WI38 (cell line): Measurements from ENCODE around the gene CDC42SE2.
"Not testable (repeated sequence)": the region's sequence is repeated elsewhere in the genome, so short reads cannot be mapped to it uniquely, and the experiment has no call there.

Experiments
- H3K4me3 ChIP-seq: 2 replicates; pipeline ENCODE4 v1.5.1; 2011; ENCODE audit warnings: low read depth, mild to moderate bottlenecking, control low read depth, low read length
- TF ChIP-seq, protein P1 (sequence below): IDR thresholded peaks from 2 replicates; pipeline ENCODE4 v1.5.1; 2012; ENCODE audit warnings: low read depth, mild to moderate bottlenecking, control low read depth, low read length

The CDC42SE2 gene

DNA sequence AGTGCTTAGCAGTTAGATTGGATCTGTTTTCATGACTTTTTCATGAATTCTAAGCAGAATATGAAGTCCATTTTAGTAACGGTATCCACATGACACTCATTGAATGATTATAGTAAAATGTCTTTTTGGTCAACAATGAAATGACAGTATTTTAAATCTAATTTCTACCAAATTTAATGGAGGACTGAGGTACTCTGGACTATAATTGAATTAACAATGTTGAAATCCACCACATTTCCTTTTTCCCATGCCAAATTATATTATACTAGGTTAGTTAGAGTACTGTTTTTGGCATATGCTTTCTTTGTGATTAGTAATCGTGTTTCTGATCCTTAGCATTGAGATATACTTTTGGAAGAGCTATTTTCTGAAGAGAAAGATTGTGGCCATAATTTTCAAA lies 40.6 kb downstream of the CDC42SE2 start:
- TF ChIP-seq, protein P1, sequence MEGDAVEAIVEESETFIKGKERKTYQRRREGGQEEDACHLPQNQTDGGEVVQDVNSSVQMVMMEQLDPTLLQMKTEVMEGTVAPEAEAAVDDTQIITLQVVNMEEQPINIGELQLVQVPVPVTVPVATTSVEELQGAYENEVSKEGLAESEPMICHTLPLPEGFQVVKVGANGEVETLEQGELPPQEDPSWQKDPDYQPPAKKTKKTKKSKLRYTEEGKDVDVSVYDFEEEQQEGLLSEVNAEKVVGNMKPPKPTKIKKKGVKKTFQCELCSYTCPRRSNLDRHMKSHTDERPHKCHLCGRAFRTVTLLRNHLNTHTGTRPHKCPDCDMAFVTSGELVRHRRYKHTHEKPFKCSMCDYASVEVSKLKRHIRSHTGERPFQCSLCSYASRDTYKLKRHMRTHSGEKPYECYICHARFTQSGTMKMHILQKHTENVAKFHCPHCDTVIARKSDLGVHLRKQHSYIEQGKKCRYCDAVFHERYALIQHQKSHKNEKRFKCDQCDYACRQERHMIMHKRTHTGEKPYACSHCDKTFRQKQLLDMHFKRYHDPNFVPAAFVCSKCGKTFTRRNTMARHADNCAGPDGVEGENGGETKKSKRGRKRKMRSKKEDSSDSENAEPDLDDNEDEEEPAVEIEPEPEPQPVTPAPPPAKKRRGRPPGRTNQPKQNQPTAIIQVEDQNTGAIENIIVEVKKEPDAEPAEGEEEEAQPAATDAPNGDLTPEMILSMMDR, result no peak
- no peak overlapping the region for H3K4me3 ChIP-seq

DNA sequence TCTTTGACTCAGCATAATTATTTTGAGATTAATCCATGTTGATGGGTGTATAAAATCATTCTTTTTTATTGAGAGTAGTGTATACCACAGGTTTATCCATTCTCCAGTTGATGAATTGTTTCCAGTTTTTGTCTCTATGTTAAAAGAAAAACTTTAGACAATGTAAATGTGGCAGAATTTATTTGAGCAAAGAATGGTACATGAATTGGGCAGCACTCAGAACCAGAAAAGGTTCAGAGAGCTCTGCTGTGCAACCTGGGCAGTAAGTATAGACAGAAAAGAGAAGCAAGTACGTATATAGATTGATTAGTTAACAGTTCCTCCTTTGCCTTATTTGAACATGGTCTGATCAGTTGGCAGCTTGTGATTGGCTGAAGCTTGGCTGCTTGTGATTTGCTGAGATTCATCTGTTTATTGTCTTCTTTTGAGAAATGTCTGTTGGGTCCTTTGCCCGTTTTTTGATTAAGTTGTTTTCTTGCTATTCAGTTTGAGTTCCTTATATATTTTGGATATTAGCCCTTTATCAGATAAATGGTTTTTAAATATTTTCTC lies 41.4 kb downstream of the CDC42SE2 start:
- TF ChIP-seq, protein P1, result no peak
- H3K4me3 ChIP-seq, result no peak overlapping the region

DNA sequence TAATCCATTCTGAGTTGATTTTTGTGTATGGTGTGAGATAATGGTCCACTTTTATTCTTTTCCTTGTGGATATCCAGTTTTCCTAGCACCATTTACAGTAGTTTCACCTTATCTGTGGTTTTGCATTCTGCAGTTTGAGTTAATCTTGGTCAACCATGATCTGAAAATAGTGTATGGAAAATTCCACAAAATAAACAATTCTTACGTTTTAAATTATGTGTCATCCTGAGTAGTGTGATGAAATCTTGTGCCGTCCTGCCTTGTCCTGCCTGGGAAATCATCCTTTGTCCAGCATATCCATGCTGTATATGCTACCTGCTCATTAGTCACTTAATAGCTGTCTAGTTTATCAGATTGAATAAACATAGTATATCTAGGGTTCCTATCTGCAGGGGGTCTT lies 42.1 kb downstream of the CDC42SE2 start:
- TF ChIP-seq, protein P1, result no peak

DNA sequence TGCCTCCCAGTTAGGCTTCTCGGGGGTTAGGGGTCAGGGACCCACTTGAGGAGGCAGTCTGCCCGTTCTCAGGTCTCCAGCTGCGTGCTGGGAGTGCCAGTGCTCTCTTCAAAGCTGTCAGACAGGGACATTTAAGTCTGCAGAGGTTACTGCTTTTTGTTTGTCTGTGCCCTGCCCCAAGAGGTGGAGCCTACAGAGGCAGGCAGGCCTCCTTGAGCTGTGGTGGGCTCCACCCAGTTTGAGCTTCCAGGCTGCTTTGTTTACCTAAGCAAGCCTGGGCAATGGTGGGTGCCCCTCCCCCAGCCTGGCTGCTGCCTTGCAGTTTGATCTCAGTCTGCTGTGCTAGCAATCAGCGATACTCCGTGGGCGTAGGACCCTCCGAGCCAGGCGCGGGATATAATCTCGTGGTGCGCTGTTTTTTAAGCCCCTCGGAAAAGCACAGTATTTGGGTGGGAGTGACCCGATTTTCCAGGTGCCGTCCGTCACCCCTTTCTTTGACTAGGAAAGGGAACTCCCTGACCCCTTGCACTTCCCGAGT lies 48.5 kb downstream of the CDC42SE2 start:
- H3K4me3 ChIP-seq, result not testable (repeated sequence)

More for the DNA sequence above, 42.1 kb downstream of the CDC42SE2 start:
- H3K4me3 ChIP-seq, result no peak overlapping the region

DNA sequence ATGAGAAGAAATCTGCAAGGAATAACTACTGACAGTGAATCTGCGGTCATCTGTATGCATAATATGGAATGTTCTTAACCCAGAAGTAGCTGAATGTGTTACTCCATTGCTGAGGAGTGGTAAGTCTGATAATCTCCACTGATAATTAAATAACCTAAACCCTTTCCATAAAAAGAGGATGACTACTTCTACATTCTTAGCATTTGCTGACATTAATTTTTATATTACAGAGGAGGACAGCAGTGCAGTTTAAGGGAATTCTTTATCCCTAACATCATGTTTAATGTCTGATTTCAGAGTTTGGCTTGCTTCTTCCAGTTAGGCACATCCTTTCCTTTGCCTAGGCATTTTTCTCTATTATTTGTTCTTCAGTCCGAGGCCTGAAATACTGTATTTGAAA lies 52.2 kb downstream of the CDC42SE2 start:
- TF ChIP-seq, protein P1, result no peak
- H3K4me3 ChIP-seq, result no peak overlapping the region

DNA sequence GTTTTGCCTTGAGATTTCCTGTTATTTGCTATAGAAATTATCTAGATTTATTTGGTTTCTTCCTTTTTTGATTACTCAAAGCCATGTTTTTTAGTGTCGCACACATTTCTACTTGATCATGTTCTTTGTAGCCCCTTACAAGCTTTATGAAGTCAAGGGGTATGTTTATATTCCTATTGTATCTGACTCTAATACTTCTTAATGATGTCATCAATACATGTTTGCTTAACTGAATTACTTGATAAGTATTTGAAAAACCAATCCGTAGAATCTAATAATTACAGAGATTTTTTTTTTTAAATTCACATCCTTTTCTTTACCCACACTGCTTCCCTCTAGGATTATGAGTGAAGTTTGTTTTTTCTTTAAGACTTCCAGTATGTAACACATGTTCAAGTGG lies 53.0 kb downstream of the CDC42SE2 start:
- TF ChIP-seq, protein P1, result no peak
- H3K4me3 ChIP-seq, result no peak overlapping the region

DNA sequence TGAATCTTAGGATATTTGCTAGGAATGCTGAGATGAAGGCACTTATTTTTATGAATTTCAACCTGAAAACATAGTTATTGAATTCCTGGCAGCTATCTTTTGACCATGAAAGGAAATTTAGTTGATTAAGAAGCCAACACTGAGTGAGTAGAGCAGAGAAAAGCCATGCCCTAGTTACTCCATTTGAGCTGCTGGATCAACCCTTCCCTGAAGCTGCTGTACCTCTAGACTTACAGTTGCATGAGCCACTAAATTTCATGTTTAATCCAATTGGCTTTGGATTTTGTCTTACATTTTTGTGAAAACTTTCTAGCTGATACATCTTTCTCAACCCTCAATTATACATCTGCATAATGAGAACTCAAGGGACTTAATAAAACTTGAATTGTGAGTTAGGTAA lies 54.6 kb downstream of the CDC42SE2 start:
- H3K4me3 ChIP-seq, result no peak overlapping the region
- TF ChIP-seq, protein P1, result no peak

DNA sequence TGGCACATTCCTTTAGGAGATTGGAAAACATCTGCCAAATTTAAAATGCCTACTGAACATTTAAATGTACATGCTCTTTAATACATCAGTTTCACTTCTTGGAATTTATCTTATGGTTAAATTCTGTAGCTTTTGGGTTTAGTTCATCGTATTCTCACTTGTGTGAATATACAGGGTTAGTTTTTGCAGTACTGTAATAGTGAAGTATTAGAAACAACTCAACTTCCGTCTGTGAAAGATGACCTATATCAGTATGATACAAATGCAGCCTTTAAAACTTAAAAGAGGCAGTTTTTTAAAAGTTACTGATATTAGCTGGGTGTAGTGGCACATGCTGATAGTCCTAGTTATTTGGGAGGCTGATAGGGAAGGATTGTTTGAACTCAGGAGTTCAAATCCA lies 57.2 kb downstream of the CDC42SE2 start:
- TF ChIP-seq, protein P1, result no peak
- H3K4me3 ChIP-seq, result no peak overlapping the region
